Dedifferentiated amniotic fluid mesenchymal stem cell (primary cell): ENCODE data around the gene JAGN1.
"Not testable (repeated sequence)": the region's sequence is repeated elsewhere in the genome, so short reads cannot be mapped to it uniquely, and the experiment has no call there.

Experiments used
- DNase-seq: peaks from one replicate; pipeline ENCODE4 v3.0.0-alpha.2; 2016; ENCODE audit errors: extremely low spot score

Gene JAGN1

GRCh38 chr3:9890249-9891071 lies at the start of gene JAGN1:
JAGN1 (plus strand) TSS chr3:9890610; CDS start chr3:9890723, 113 bp downstream.
- DNase-seq = peak; percentile 82

GRCh38 chr3:9841015-9841414 lies 49.4 kb upstream of the JAGN1 start:
- no peak for DNase-seq

- DNase-seq = peak; percentile 96
Measured at GRCh38 chr3:9843715-9844438, 46.5 kb upstream of the JAGN1 start, which contains the start of gene RPUSD3. RPUSD3 (minus strand) TSS chr3:9844008; CDS start chr3:9843990, 18 bp downstream.

- DNase-seq = no peak
Measured at GRCh38 chr3:9846231-9846630, 44.2 kb upstream of the JAGN1 start.

- no peak for DNase-seq
Measured at GRCh38 chr3:9846931-9847488, 43.4 kb upstream of the JAGN1 start.

- not testable (repeated sequence) for DNase-seq
Measured at GRCh38 chr3:9847870-9848269, 42.5 kb upstream of the JAGN1 start.

- DNase-seq = peak; percentile 44
Measured at GRCh38 chr3:9848860-9849259, 41.5 kb upstream of the JAGN1 start.

GRCh38 chr3:9851383-9851782 lies 39.0 kb upstream of the JAGN1 start:
- not testable (repeated sequence) for DNase-seq

- not testable (repeated sequence) for DNase-seq
Measured at GRCh38 chr3:9851926-9852325, 38.5 kb upstream of the JAGN1 start.

- DNase-seq = no peak
Measured at GRCh38 chr3:9852528-9852927, 37.9 kb upstream of the JAGN1 start.

- DNase-seq = not testable (repeated sequence)
Measured at GRCh38 chr3:9854291-9854940, 36.0 kb upstream of the JAGN1 start.

GRCh38 chr3:9855594-9855993 lies 34.8 kb upstream of the JAGN1 start:
- no peak for DNase-seq

GRCh38 chr3:9859530-9860025 lies 30.8 kb upstream of the JAGN1 start:
- DNase-seq = no peak

GRCh38 chr3:9861201-9861600 lies 29.2 kb upstream of the JAGN1 start:
- DNase-seq = no peak

GRCh38 chr3:9861626-9862130 lies 28.7 kb upstream of the JAGN1 start:
- no peak for DNase-seq

- DNase-seq = no peak
Measured at GRCh38 chr3:9862391-9863057, 27.9 kb upstream of the JAGN1 start.

- DNase-seq = no peak
Measured at GRCh38 chr3:9863058-9863772, 27.2 kb upstream of the JAGN1 start.

- peak; percentile 46 for DNase-seq
Measured at GRCh38 chr3:9864200-9864927, 26.0 kb upstream of the JAGN1 start.

GRCh38 chr3:9865125-9865637 lies 25.2 kb upstream of the JAGN1 start:
- DNase-seq = not testable (repeated sequence)
